HepG2 (cell line): Measurements from ENCODE around the gene GDF11. TPM values are rescaled to one million over a fixed set of nuclear protein-coding genes. Genes with fewer than 3 reads are reported as not detected.

Experiments used
- AGO2 ChIP-seq: fragments of 200-400 bp; formaldehyde crosslinking; optimal IDR thresholded peaks from 2 replicates; pipeline ENCODE3; 2017; ENCODE audit warnings: mild to moderate bottlenecking, low read depth, low read length, moderate library complexity
- EEA1 ChIP-seq: sonication (generic); formaldehyde crosslinking; IDR thresholded peaks from 2 replicates; pipeline ENCODE4 v1.5.1; 2020; ENCODE audit warnings: mild to moderate bottlenecking, missing genetic modification reagents, borderline replicate concordance
- EHMT2 ChIP-seq: fragments of 200-600 bp; sonication (generic); IDR thresholded peaks from 2 replicates; pipeline ENCODE4 v1.7.0; 2017; ENCODE audit warnings: antibody characterized with exemption, low read depth, low read length, borderline replicate concordance
- KAT8 ChIP-seq: IDR thresholded peaks from 2 replicates; pipeline ENCODE4 v1.6.1; 2016; ENCODE audit warnings: missing genetic modification reagents, missing compliant biosample characterization
- KDM5A ChIP-seq: fragments of 200-600 bp; sonication (generic); IDR thresholded peaks from 2 replicates; pipeline ENCODE4 v1.7.0; 2018; ENCODE audit warnings: antibody characterized with exemption, mild to moderate bottlenecking, low read length, borderline replicate concordance
- KLF12 ChIP-seq: sonication (generic); formaldehyde crosslinking; IDR thresholded peaks from 2 replicates; pipeline ENCODE4 v1.4.0; 2020; ENCODE audit warnings: missing genetic modification reagents, borderline replicate concordance
- NR2F6 ChIP-seq, 2 experiments: IDR thresholded peaks; 2 replicates each; pipeline ENCODE4 v1.6.1; 2016; ENCODE audit warnings: antibody characterized with exemption in 1 of 2, mild to moderate bottlenecking in 1 of 2
- PPARG ChIP-seq: conservative IDR thresholded peaks from 2 replicates; pipeline ENCODE4 v1.6.1; 2016; ENCODE audit warnings: missing biosample characterization, missing genetic modification reagents
- SETDB1 ChIP-seq: sonication (generic); formaldehyde crosslinking; IDR thresholded peaks from 2 replicates; pipeline ENCODE4 v1.5.1; 2020; ENCODE audit warnings: missing genetic modification reagents, mild to moderate bottlenecking, borderline replicate concordance
- SIX4 ChIP-seq: sonication (generic); formaldehyde crosslinking; IDR thresholded peaks from 2 replicates; pipeline ENCODE4 v1.4.0; 2020; ENCODE audit warnings: missing genetic modification reagents
- SMC3 ChIP-seq: IDR thresholded peaks from 2 replicates; pipeline ENCODE4 v1.6.1; 2011; ENCODE audit warnings: low read length, improper control_type of control experiment
- ZNF30 ChIP-seq: sonication (generic); formaldehyde crosslinking; IDR thresholded peaks from 2 replicates; pipeline ENCODE4 v1.5.0; 2020; ENCODE audit warnings: mild to moderate bottlenecking, missing genetic modification reagents
- ZNF570 ChIP-seq: sonication (generic); formaldehyde crosslinking; IDR thresholded peaks from 2 replicates; pipeline ENCODE4 v1.4.0; 2020; ENCODE audit warnings: mild to moderate bottlenecking, missing genetic modification reagents, borderline replicate concordance
- ZNF678 ChIP-seq: sonication (generic); formaldehyde crosslinking; IDR thresholded peaks from 2 replicates; pipeline ENCODE4 v1.4.0; 2020; ENCODE audit warnings: mild to moderate bottlenecking, missing genetic modification reagents
- ZNF878 ChIP-seq: sonication (generic); formaldehyde crosslinking; IDR thresholded peaks from 2 replicates; pipeline ENCODE4 v1.8.1; 2023; ENCODE audit warnings: mild to moderate bottlenecking, missing genetic modification reagents, moderate library complexity
- polyA plus RNA-seq, 8 experiments: library from polyadenylated mRNA; depleted of rRNA in 3 of 8; stranded (reverse) in 7 of 8; unstranded in 1 of 8; fragments of >200 nt; fragmentation: Illumina TruSeq in 4 of 8; extraction: Trizol in 4 of 8; gene quantifications; 2 replicates each; pipeline versions ENCODE4 v1.2.1 to v1.2.3, GENCODE V29; 2011 to 2016; ENCODE audit warnings: low read depth in 4 of 8, missing spikeins in 1 of 8, mixed read lengths in 1 of 8; ENCODE audit not compliant: insufficient read depth in 1 of 8
- total RNA-seq, 5 experiments: library from RNA; depleted of rRNA; stranded (reverse); fragments of >200 nt; fragmentation: Illumina TruSeq; extraction: Trizol; gene quantifications; 2 replicates each; pipeline ENCODE4 v1.2.3, GENCODE V29; 2016; ENCODE audit warnings: low read depth in 1 of 5
- TF ChIP-seq, protein P1 (sequence below): IDR thresholded peaks from 2 replicates; pipeline ENCODE4 v1.6.1; 2016; ENCODE audit warnings: missing compliant biosample characterization, missing genetic modification reagents, borderline replicate concordance
- TF ChIP-seq, protein P2 (sequence below): sonication (generic); formaldehyde crosslinking; IDR thresholded peaks from one replicate; pipeline ENCODE4 v1.5.1; 2020; ENCODE audit warnings: mild to moderate bottlenecking, missing genetic modification reagents; ENCODE audit errors: not compliant biosample characterization
- TF ChIP-seq, protein P3 (sequence below): sonication (generic); formaldehyde crosslinking; IDR thresholded peaks from 2 replicates; pipeline ENCODE4 v1.5.0; 2020; ENCODE audit warnings: missing genetic modification reagents
- TF ChIP-seq, protein P4 (sequence below): fragments of 450-650 bp; IDR thresholded peaks from 2 replicates; pipeline ENCODE4 v1.6.1; 2017

GDF11 gene
- total and polyA plus RNA-seq, 2 of the 13 experiments (the other 11 are each of a cell fraction or from before 2014, with no cell fraction given) = 0.63 to 1.5 TPM

DNA sequence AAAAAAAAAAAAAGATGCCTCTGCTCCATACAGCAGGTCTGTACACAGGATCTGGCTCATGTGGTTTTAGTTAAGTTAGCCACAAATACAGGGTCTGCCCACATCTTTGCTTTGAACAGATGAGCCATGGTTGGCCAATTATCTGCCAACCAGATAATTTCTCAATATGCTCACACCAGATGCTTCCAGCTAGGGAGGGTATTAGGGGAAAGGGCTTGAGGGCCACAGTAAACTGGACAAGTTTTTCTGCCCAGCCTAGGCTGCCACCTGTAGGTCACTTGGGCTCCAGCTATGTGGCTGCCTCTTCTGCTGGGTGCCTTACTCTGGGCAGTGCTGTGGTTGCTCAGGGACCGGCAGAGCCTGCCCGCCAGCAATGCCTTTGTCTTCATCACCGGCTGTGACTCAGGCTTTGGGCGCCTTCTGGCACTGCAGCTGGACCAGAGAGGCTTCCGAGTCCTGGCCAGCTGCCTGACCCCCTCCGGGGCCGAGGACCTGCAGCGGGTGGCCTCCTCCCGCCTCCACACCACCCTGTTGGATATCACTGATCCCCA, 22.0 kb upstream of the GDF11 start (continued):
- TF ChIP-seq, protein P1, sequence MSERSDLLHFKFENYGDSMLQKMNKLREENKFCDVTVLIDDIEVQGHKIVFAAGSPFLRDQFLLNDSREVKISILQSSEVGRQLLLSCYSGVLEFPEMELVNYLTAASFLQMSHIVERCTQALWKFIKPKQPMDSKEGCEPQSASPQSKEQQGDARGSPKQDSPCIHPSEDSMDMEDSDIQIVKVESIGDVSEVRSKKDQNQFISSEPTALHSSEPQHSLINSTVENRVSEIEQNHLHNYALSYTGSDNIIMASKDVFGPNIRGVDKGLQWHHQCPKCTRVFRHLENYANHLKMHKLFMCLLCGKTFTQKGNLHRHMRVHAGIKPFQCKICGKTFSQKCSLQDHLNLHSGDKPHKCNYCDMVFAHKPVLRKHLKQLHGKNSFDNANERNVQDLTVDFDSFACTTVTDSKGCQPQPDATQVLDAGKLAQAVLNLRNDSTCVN (CRISPR knock-in tag) = 0 out of 2 replicates have a peak, but pooled peaks have one; percentile 22
- no peak for TF ChIP-seq KDM5A
- TF ChIP-seq ZNF570 (CRISPR knock-in tag) = no peak
- TF ChIP-seq NR2F6 (IDR thresholded peaks at IDR 0.05) = no peak
- TF ChIP-seq NR2F6 (CRISPR knock-in tag; IDR thresholded peaks at IDR 0.05) = peak; percentile 10; the same call in 1 of the 2 replicates
- peak; percentile 89 for TF ChIP-seq PPARG (CRISPR knock-in tag)
- TF ChIP-seq ZNF678 (CRISPR knock-in tag) = no peak
- TF ChIP-seq ZNF30 = no peak
- no peak for TF ChIP-seq SIX4 (CRISPR knock-in tag)
- peak; percentile 69 for TF ChIP-seq AGO2
- TF ChIP-seq KAT8 (CRISPR knock-in tag) = no peak
- TF ChIP-seq, protein P2, sequence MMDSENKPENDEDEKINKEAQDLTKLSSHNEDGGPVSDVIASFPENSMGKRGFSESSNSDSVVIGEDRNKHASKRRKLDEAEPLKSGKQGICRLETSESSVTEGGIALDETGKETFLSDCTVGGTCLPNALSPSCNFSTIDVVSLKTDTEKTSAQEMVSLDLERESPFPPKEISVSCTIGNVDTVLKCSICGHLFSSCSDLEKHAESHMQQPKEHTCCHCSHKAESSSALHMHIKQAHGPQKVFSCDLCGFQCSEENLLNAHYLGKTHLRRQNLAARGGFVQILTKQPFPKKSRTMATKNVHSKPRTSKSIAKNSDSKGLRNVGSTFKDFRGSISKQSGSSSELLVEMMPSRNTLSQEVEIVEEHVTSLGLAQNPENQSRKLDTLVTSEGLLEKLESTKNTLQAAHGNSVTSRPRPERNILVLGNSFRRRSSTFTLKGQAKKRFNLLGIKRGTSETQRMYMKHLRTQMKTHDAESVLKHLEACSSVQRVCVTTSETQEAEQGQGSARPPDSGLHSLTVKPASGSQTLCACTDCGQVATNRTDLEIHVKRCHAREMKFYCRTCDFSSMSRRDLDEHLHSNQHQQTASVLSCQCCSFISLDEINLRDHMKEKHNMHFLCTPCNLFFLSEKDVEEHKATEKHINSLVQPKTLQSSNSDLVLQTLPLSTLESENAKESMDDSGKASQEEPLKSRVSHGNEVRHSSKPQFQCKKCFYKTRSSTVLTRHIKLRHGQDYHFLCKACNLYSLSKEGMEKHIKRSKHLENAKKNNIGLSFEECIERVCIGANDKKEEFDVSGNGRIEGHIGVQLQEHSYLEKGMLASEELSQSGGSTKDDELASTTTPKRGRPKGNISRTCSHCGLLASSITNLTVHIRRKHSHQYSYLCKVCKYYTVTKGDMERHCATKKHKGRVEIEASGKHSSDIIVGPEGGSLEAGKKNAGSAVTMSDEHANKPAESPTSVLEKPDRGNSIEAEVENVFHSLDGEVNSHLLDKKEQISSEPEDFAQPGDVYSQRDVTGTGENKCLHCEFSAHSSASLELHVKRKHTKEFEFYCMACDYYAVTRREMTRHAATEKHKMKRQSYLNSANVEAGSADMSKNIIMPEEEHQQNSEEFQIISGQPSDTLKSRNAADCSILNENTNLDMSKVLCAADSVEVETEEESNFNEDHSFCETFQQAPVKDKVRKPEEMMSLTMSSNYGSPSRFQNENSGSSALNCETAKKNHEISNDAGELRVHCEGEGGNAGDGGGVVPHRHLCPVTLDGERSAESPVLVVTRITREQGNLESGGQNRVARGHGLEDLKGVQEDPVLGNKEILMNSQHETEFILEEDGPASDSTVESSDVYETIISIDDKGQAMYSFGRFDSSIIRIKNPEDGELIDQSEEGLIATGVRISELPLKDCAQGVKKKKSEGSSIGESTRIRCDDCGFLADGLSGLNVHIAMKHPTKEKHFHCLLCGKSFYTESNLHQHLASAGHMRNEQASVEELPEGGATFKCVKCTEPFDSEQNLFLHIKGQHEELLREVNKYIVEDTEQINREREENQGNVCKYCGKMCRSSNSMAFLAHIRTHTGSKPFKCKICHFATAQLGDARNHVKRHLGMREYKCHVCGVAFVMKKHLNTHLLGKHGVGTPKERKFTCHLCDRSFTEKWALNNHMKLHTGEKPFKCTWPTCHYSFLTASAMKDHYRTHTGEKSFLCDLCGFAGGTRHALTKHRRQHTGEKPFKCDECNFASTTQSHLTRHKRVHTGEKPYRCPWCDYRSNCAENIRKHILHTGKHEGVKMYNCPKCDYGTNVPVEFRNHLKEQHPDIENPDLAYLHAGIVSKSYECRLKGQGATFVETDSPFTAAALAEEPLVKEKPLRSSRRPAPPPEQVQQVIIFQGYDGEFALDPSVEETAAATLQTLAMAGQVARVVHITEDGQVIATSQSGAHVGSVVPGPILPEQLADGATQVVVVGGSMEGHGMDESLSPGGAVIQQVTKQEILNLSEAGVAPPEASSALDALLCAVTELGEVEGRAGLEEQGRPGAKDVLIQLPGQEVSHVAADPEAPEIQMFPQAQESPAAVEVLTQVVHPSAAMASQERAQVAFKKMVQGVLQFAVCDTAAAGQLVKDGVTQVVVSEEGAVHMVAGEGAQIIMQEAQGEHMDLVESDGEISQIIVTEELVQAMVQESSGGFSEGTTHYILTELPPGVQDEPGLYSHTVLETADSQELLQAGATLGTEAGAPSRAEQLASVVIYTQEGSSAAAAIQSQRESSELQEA (CRISPR knock-in tag) = peak; percentile 26
- TF ChIP-seq, protein P3, sequence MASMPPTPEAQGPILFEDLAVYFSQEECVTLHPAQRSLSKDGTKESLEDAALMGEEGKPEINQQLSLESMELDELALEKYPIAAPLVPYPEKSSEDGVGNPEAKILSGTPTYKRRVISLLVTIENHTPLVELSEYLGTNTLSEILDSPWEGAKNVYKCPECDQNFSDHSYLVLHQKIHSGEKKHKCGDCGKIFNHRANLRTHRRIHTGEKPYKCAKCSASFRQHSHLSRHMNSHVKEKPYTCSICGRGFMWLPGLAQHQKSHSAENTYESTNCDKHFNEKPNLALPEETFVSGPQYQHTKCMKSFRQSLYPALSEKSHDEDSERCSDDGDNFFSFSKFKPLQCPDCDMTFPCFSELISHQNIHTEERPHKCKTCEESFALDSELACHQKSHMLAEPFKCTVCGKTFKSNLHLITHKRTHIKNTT (CRISPR knock-in tag) = no peak
- TF ChIP-seq KLF12 (CRISPR knock-in tag) = no peak
- TF ChIP-seq EEA1 = no peak
- TF ChIP-seq ZNF878 = no peak
- TF ChIP-seq, protein P4, sequence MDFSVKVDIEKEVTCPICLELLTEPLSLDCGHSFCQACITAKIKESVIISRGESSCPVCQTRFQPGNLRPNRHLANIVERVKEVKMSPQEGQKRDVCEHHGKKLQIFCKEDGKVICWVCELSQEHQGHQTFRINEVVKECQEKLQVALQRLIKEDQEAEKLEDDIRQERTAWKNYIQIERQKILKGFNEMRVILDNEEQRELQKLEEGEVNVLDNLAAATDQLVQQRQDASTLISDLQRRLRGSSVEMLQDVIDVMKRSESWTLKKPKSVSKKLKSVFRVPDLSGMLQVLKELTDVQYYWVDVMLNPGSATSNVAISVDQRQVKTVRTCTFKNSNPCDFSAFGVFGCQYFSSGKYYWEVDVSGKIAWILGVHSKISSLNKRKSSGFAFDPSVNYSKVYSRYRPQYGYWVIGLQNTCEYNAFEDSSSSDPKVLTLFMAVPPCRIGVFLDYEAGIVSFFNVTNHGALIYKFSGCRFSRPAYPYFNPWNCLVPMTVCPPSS = no peak
- TF ChIP-seq SETDB1 (CRISPR knock-in tag) = no peak
- TF ChIP-seq SMC3 = peak; percentile 66
- no peak for TF ChIP-seq EHMT2
